Astrocyte (in vitro differentiated cells and primary cell): Measurements from ENCODE around the gene MPP3. TPM values are rescaled to one million over a fixed set of nuclear protein-coding genes. Genes with fewer than 3 reads are reported as not detected.

Source experiments
- DNase-seq: peaks from one replicate; pipeline ENCODE4 v3.0.0-alpha.2; 2010; ENCODE audit warnings: low read depth
- FAIRE-seq: peaks from 2 replicates; lab custom pipeline; 2011; peaks lifted over from hg19 to GRCh38; lab: Jason Lieb, UNC
- H2AFZ ChIP-seq: 2 replicates; pipeline ENCODE4 v1.6.0; 2012; ENCODE audit warnings: low read depth, low read length, inconsistent platforms
- H3K27ac ChIP-seq: 2 replicates; pipeline ENCODE4 v1.5.1; 2011; ENCODE audit warnings: low read depth, low read length, inconsistent platforms
- H3K27me3 ChIP-seq: 2 replicates; pipeline ENCODE4 v1.6.0; 2011; ENCODE audit warnings: low read length, inconsistent platforms; ENCODE audit not compliant: insufficient read depth
- H3K36me3 ChIP-seq: 2 replicates; pipeline ENCODE4 v1.5.1; 2011; ENCODE audit warnings: low read length, inconsistent platforms; ENCODE audit not compliant: insufficient read depth
- H3K4me1 ChIP-seq: 2 replicates; pipeline ENCODE4 v1.5.1; 2011; ENCODE audit warnings: low read length, inconsistent platforms; ENCODE audit not compliant: insufficient read depth
- H3K4me2 ChIP-seq: 2 replicates; pipeline ENCODE4 v1.6.0; 2012; ENCODE audit warnings: low read length, inconsistent platforms
- H3K4me3 ChIP-seq: 2 replicates; pipeline ENCODE4 v1.5.1; 2011; ENCODE audit warnings: low read depth, mild to moderate bottlenecking, low read length, inconsistent platforms; ENCODE audit not compliant: insufficient read depth
- H3K79me2 ChIP-seq: 2 replicates; pipeline ENCODE4 v1.6.0; 2012; ENCODE audit warnings: mild to moderate bottlenecking, low read length, inconsistent platforms; ENCODE audit not compliant: insufficient read depth
- H3K9ac ChIP-seq: 2 replicates; pipeline ENCODE4 v1.6.0; 2012; ENCODE audit warnings: mild to moderate bottlenecking, low read length, inconsistent platforms
- H3K9me3 ChIP-seq: 2 replicates; pipeline ENCODE4 v1.5.1; 2012; ENCODE audit warnings: low read depth, mild to moderate bottlenecking, low read length, inconsistent platforms; ENCODE audit not compliant: insufficient read depth
- H4K20me1 ChIP-seq: 2 replicates; pipeline ENCODE4 v1.6.0; 2012; ENCODE audit warnings: low read length, inconsistent platforms; ENCODE audit not compliant: insufficient read depth
- H3K27ac Mint-ChIP-seq: one replicate; pipeline ENCODE4 v1.8.0; 2021; ENCODE audit warnings: mild to moderate bottlenecking, mixed read lengths; ENCODE audit not compliant: unreplicated experiment
- H3K27me3 Mint-ChIP-seq: one replicate; pipeline ENCODE4 v1.8.0; 2021; ENCODE audit warnings: low read depth, mixed read lengths; ENCODE audit not compliant: unreplicated experiment
- H3K36me3 Mint-ChIP-seq: one replicate; pipeline ENCODE4 v1.8.0; 2021; ENCODE audit warnings: low read depth, mixed read lengths; ENCODE audit not compliant: unreplicated experiment
- H3K4me1 Mint-ChIP-seq: one replicate; pipeline ENCODE4 v1.8.0; 2021; ENCODE audit warnings: low read depth, mixed read lengths; ENCODE audit not compliant: unreplicated experiment
- H3K4me3 Mint-ChIP-seq: one replicate; pipeline ENCODE4 v1.8.0; 2021; ENCODE audit warnings: mild to moderate bottlenecking, moderate library complexity, mixed read lengths; ENCODE audit not compliant: unreplicated experiment
- H3K9me3 Mint-ChIP-seq: one replicate; pipeline ENCODE4 v1.8.0; 2021; ENCODE audit warnings: mild to moderate bottlenecking, mixed read lengths; ENCODE audit not compliant: unreplicated experiment
- CTCF ChIP-seq: IDR thresholded peaks from 2 replicates; pipeline ENCODE4 v1.5.1; 2011; ENCODE audit warnings: low read depth, mild to moderate bottlenecking, inconsistent platforms, low read length, moderate library complexity; ENCODE audit not compliant: insufficient read depth
- EZH2 ChIP-seq: IDR thresholded peaks from 2 replicates; pipeline ENCODE4 v1.6.1; 2012; ENCODE audit warnings: mild to moderate bottlenecking, low read length, inconsistent platforms; ENCODE audit not compliant: insufficient read depth
- total RNA-seq: library from RNA; stranded (reverse); gene quantifications from 2 replicates; pipeline ENCODE4 v1.2.1, GENCODE V29; 2021

Gene MPP3
- total RNA-seq, 1 donor from 2014 or later, result 6.5 TPM

- DNase-seq, result no peak
- H3K9ac ChIP-seq, result no peak overlapping the region
- TF ChIP-seq CTCF (no peak), EZH2 (no peak)
- no peaks in the 10 kb centered on the region for H3K9me3 Mint-ChIP-seq
- peaks cover 31% of the 10 kb centered on the region for H3K36me3 Mint-ChIP-seq
- peaks cover 3% of the 10 kb centered on the region for H3K4me1 ChIP-seq
- no peaks in the 10 kb centered on the region for H3K27me3 Mint-ChIP-seq
- no peak overlapping the region for H3K4me2 ChIP-seq
- H3K9me3 ChIP-seq, result no peaks in the 10 kb centered on the region
- peak overlapping the region; percentile 50 for H3K4me3 Mint-ChIP-seq
- H2AFZ ChIP-seq, result no peak overlapping the region
- peaks cover 32% of the 10 kb centered on the region for H3K36me3 ChIP-seq
- H3K27ac Mint-ChIP-seq, result peak overlapping the region; percentile 27
- no peaks in the 10 kb centered on the region for H3K27me3 ChIP-seq
- H3K4me3 ChIP-seq, result no peak overlapping the region
- H3K79me2 ChIP-seq, result peaks cover 34% of the 10 kb centered on the region
- FAIRE-seq, result no peak
- peaks cover 52% of the 10 kb centered on the region for H4K20me1 ChIP-seq
- H3K27ac ChIP-seq, result no peak overlapping the region
- H3K4me1 Mint-ChIP-seq, result peaks cover 1% of the 10 kb centered on the region
Observed at GRCh38 chr17:43774304-43775250, 58.4 kb downstream of the MPP3 start.

DNA sequence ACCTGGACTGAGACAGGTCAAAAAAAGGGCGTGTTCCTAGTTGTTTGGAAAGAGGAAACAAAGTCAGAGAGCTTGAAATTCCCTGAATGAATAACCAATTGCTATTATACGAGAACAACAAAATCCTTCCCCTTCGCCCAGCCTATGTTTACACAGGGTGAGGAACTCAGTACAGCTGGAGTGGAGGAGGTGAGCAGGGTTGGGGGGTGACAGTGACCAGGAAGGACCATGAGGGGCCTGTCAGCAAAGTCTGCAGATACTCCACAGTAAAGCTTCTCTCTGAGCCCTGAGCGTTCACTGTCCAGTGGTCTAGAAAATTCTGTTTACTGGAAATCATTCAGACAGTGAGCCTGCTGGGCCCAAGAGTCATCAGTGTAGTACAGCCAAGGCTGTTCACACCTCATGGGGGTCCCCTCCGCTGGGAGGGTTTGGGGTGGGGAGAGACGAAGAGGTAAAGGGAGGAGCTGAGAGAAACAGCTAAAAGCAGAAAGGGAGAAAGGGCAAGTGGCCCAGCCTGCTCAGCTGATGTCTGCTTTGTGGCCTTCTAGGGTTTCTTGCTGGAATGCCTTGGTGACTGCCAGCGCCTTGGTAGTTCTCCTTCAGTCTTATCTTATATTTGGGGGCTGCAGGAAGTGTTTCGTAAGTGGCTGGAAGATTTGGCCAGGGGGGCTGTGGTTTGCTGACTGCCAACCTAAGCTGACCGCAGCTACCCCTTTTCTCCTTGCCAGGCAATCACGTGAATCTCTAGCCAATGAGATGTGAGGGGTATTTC is 59.9 kb downstream of the MPP3 start:
- FAIRE-seq, result no peak
- H3K9me3 ChIP-seq, result no peaks in the 10 kb centered on the region
- H3K9me3 Mint-ChIP-seq, result no peaks in the 10 kb centered on the region
- peaks cover 30% of the 10 kb centered on the region for H3K79me2 ChIP-seq
- no peak overlapping the region for H3K27ac Mint-ChIP-seq
- no peak overlapping the region for H2AFZ ChIP-seq
- peaks cover 57% of the 10 kb centered on the region for H4K20me1 ChIP-seq
- no peak overlapping the region for H3K4me3 ChIP-seq
- H3K4me3 Mint-ChIP-seq, result no peak overlapping the region
- H3K36me3 ChIP-seq, result peaks cover 39% of the 10 kb centered on the region
- H3K27me3 ChIP-seq, result no peaks in the 10 kb centered on the region
- peaks cover 34% of the 10 kb centered on the region for H3K36me3 Mint-ChIP-seq
- TF ChIP-seq EZH2 (no peak), CTCF (no peak)
- no peaks in the 10 kb centered on the region for H3K4me1 ChIP-seq
- H3K27me3 Mint-ChIP-seq, result no peaks in the 10 kb centered on the region
- H3K27ac ChIP-seq, result no peak overlapping the region
- DNase-seq, result no peak
- no peak overlapping the region for H3K4me2 ChIP-seq
- H3K4me1 Mint-ChIP-seq, result peaks cover 1% of the 10 kb centered on the region
- H3K9ac ChIP-seq, result no peak overlapping the region
